HTERT RPE-1 (cell line): Measurements from ENCODE around the gene CDK6.

ENCODE experiments used
- in situ Hi-C: fragments of 300-500 bp; cut with MboI; formaldehyde crosslinking; loops from 4 replicates; pipeline ENCODE4 v1.14.3; 2020; ENCODE audit warnings: low sequenced_read_pairs

Gene CDK6

GRCh38 chr7:92740700-92741126, 95.7 kb downstream of the CDK6 start:
- in situ Hi-C loops: no loop called here

- in situ Hi-C loops: no loop called here
Measured at GRCh38 chr7:92740134-92740533, 96.2 kb downstream of the CDK6 start.

- in situ Hi-C loops: no loop called here
Measured at GRCh38 chr7:92739091-92739490, 97.3 kb downstream of the CDK6 start.

GRCh38 chr7:92737706-92738105, 98.7 kb downstream of the CDK6 start:
- in situ Hi-C loops: no loop called here

- in situ Hi-C loops: no loop called here
Measured at GRCh38 chr7:92736870-92737269, 99.5 kb downstream of the CDK6 start.

GRCh38 chr7:92735707-92736106, 100.7 kb downstream of the CDK6 start:
- in situ Hi-C loops: no loop called here

GRCh38 chr7:92732316-92733036, 103.9 kb downstream of the CDK6 start:
- in situ Hi-C loops: no loop called here

- in situ Hi-C loops: no loop called here
Measured at GRCh38 chr7:92731335-92732063, 104.9 kb downstream of the CDK6 start.

- in situ Hi-C loops: no loop called here
Measured at GRCh38 chr7:92730808-92731207, 105.6 kb downstream of the CDK6 start.

GRCh38 chr7:92729751-92730150, 106.6 kb downstream of the CDK6 start:
- in situ Hi-C loops: no loop called here

GRCh38 chr7:92729172-92729571, 107.2 kb downstream of the CDK6 start:
- in situ Hi-C loops: no loop called here

- in situ Hi-C loops: no loop called here
Measured at GRCh38 chr7:92727755-92728154, 108.6 kb downstream of the CDK6 start.

GRCh38 chr7:92725161-92725925, 111.0 kb downstream of the CDK6 start:
- in situ Hi-C loops: no loop called here

GRCh38 chr7:92723943-92724342, 112.4 kb downstream of the CDK6 start:
- in situ Hi-C loops: no loop called here

GRCh38 chr7:92723205-92723604, 113.2 kb downstream of the CDK6 start:
- in situ Hi-C loops: no loop called here

GRCh38 chr7:92722541-92722940, 113.8 kb downstream of the CDK6 start:
- in situ Hi-C loops: no loop called here

- in situ Hi-C loops: no loop called here
Measured at GRCh38 chr7:92720604-92721350, 115.6 kb downstream of the CDK6 start.

- in situ Hi-C loops: no loop called here
Measured at GRCh38 chr7:92717993-92718716, 118.2 kb downstream of the CDK6 start.

- in situ Hi-C loops: no loop called here
Measured at GRCh38 chr7:92717623-92717992, 118.8 kb downstream of the CDK6 start.

- in situ Hi-C loops: no loop called here
Measured at GRCh38 chr7:92716825-92717580, 119.4 kb downstream of the CDK6 start.
